Loucy (cell line): ENCODE data around the gene TLX2.

Experiments
- H2AFZ ChIP-seq: fragments of 200-600 bp; sonication (generic); 2 replicates; pipeline ENCODE4 v1.6.0; 2016; ENCODE audit warnings: antibody characterized with exemption, mild to moderate bottlenecking, low read length, moderate library complexity
- H3F3A ChIP-seq: fragments of 200-600 bp; 2 replicates; pipeline ENCODE4 v1.6.0; 2016; ENCODE audit warnings: antibody characterized with exemption, low read depth, mild to moderate bottlenecking
- H3K27me3 ChIP-seq: fragments of 200-600 bp; sonication (generic); 2 replicates; pipeline ENCODE4 v1.6.1; 2014; ENCODE audit warnings: low read length, mild to moderate bottlenecking; ENCODE audit not compliant: insufficient read depth, poor library complexity, severe bottlenecking
- H3K36me3 ChIP-seq: fragments of 200-600 bp; sonication (generic); 2 replicates; pipeline ENCODE4 v1.6.1; 2016; ENCODE audit warnings: low read length; ENCODE audit not compliant: insufficient read depth
- H3K4me1 ChIP-seq: fragments of 200-600 bp; sonication (generic); 2 replicates; pipeline ENCODE4 v1.5.1; 2014; ENCODE audit warnings: low read length, mild to moderate bottlenecking; ENCODE audit not compliant: insufficient read depth, poor library complexity, severe bottlenecking
- H3K4me2 ChIP-seq: fragments of 200-600 bp; sonication (generic); 2 replicates; pipeline ENCODE4 v1.6.0; 2014; ENCODE audit warnings: antibody characterized with exemption, low read length, low read depth, mild to moderate bottlenecking; ENCODE audit not compliant: poor library complexity, severe bottlenecking
- H3K4me3 ChIP-seq: fragments of 200-600 bp; sonication (generic); 2 replicates; pipeline ENCODE4 v1.5.1; 2014; ENCODE audit warnings: low read length, mild to moderate bottlenecking, mixed read lengths; ENCODE audit not compliant: poor library complexity, severe bottlenecking
- H3K79me2 ChIP-seq: fragments of 200-600 bp; sonication (generic); 2 replicates; pipeline ENCODE4 v1.6.1; 2014; ENCODE audit warnings: low read length; ENCODE audit not compliant: insufficient read depth
- H3K9ac ChIP-seq: fragments of 200-600 bp; sonication (generic); 2 replicates; pipeline ENCODE4 v1.6.0; 2014; ENCODE audit warnings: mild to moderate bottlenecking, low read depth, low read length, moderate library complexity; ENCODE audit not compliant: poor library complexity, severe bottlenecking
- H3K9me2 ChIP-seq: fragments of 200-600 bp; sonication (generic); replicated peaks from 2 replicates; pipeline ENCODE4 v1.6.1; 2016; ENCODE audit warnings: low read depth, low read length, mixed read lengths
- H3K9me3 ChIP-seq: fragments of 200-600 bp; sonication (generic); 2 replicates; pipeline ENCODE4 v1.6.1; 2014; ENCODE audit warnings: mild to moderate bottlenecking, antibody characterized with exemption, low read length, low read depth; ENCODE audit not compliant: insufficient read depth
- H4K20me1 ChIP-seq: fragments of 200-600 bp; sonication (generic); 2 replicates; pipeline ENCODE4 v1.6.0; 2014; ENCODE audit warnings: antibody characterized with exemption, low read length, mild to moderate bottlenecking; ENCODE audit not compliant: insufficient read depth, poor library complexity, severe bottlenecking
- EZH2phosphoT487 ChIP-seq: fragments of 200-600 bp; IDR thresholded peaks from 2 replicates; pipeline ENCODE4 v1.6.1; 2018; ENCODE audit warnings: antibody characterized with exemption, mild to moderate bottlenecking, moderate library complexity, borderline replicate concordance
- TF ChIP-seq, protein P1 (sequence below): fragments of 200-600 bp; sonication (generic); conservative IDR thresholded peaks from 2 replicates; pipeline ENCODE4 v1.5.1; 2014; ENCODE audit warnings: mild to moderate bottlenecking, antibody characterized with exemption, low read length

The TLX2 gene

DNA sequence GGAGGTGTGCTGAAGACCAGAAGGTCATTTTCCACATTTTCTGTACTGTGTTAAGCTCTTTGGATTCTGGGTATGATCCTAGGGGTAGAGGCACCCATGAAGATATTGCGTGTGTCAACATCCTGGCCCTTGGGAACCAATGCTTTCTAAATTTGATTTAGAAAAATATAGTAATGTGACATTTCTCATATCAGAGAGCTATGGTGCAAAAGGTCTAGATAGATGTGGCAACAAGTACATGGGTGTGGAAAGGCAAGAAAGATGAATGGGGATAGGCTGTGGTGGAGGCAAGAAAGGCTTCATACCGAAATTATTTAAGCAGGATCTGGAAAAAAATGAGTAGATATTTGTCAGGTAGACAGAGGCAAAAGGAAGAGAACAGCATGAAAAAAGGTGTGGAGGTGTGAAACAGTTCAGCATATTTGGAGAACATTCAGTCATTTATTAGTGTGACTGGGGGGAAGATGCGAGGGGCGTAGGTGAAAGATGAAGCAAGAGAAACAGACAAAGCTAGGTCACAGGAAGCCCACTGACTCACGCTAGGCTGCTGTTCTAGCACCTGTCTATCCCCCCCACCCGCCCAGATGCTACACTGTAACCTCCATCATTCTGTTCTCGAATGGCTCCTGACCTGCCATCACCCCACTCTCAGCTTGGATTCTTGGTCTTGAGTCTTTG is 52.0 kb downstream of the TLX2 start:
- H3K79me2 ChIP-seq = no peaks in the 10 kb centered on the region
- H2AFZ ChIP-seq = no peak overlapping the region
- no peaks in the 10 kb centered on the region for H3K27me3 ChIP-seq

DNA sequence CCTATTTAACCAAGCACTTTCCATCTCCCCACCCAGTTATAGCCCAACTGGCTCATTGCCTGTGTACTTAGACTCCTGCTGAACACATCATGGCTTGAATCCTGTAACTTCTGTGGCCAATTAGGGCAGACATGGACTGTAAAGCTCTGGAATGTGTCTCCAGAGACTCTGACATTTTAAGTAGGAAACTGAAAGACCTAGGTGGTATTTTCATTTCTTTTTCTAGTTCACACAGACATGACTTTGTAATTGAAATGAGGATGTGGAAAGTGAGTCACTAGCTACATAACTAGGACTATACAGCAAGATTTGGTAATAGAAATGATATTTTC is 52.5 kb downstream of the TLX2 start:
- Histone ChIP-seq H3K4me1 (peaks cover 12% of the 10 kb centered on the region), H3K79me2 (no peaks in the 10 kb centered on the region), H4K20me1 (no peaks in the 10 kb centered on the region), H3F3A (no peaks in the 10 kb centered on the region), H2AFZ (no peak overlapping the region), H3K9ac (no peak overlapping the region), H3K27me3 (no peaks in the 10 kb centered on the region), H3K4me2 (no peak overlapping the region), H3K4me3 (no peak overlapping the region), H3K9me3 (no peaks in the 10 kb centered on the region), H3K9me2 (no peaks in the 10 kb centered on the region), H3K36me3 (no peaks in the 10 kb centered on the region)
- TF ChIP-seq, protein P1, sequence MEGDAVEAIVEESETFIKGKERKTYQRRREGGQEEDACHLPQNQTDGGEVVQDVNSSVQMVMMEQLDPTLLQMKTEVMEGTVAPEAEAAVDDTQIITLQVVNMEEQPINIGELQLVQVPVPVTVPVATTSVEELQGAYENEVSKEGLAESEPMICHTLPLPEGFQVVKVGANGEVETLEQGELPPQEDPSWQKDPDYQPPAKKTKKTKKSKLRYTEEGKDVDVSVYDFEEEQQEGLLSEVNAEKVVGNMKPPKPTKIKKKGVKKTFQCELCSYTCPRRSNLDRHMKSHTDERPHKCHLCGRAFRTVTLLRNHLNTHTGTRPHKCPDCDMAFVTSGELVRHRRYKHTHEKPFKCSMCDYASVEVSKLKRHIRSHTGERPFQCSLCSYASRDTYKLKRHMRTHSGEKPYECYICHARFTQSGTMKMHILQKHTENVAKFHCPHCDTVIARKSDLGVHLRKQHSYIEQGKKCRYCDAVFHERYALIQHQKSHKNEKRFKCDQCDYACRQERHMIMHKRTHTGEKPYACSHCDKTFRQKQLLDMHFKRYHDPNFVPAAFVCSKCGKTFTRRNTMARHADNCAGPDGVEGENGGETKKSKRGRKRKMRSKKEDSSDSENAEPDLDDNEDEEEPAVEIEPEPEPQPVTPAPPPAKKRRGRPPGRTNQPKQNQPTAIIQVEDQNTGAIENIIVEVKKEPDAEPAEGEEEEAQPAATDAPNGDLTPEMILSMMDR = no peak
- TF ChIP-seq EZH2phosphoT487 = no peak

More for the DNA sequence above, 52.0 kb downstream of the TLX2 start:
- Histone ChIP-seq H3K36me3 (no peaks in the 10 kb centered on the region), H3K9ac (no peak overlapping the region), H3K4me2 (no peak overlapping the region), H3K4me1 (peaks cover 12% of the 10 kb centered on the region), H3K4me3 (no peak overlapping the region), H3K9me3 (no peaks in the 10 kb centered on the region), H3F3A (no peaks in the 10 kb centered on the region), H4K20me1 (no peaks in the 10 kb centered on the region), H3K9me2 (no peaks in the 10 kb centered on the region)
- no peak for TF ChIP-seq EZH2phosphoT487
- TF ChIP-seq, protein P1 = no peak
